ENCODE data around the gene NRG3. TPM values are rescaled to one million over a fixed set of nuclear protein-coding genes. Genes with fewer than 3 reads are reported as not detected.

NRG3 gene
- total and polyA plus RNA-seq, 11 donors: 0.11 to 0.41 (median 0.27) TPM; not detected in 7

DNA sequence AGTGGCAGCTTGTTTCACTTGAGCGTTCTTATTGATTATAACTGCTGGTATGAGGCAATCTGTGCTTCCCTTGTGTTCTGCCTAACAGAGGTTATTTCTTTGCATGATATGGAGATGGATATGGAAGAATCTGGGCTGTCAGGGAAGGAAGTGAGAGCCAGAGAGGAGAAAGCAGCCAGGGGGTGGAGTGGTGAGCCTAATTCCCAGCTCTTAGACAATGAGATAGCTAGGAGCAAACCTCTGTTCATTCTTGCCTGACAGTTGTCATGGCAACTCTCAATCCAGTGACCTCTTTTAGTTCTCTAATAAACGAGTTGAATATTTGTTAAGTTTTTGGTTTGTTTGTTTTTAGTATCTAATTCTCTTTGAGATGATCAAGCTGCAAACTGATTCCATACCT lies 214.3 kb downstream of the NRG3 start:
- ATAC-seq (no peak), DNase-seq (no peak)
- WGBS, 4 donors: 24 to 29% (median 28%) methylated on average over 2 of the region's 2 CpGs
- no peak overlapping the region for H3K27ac ChIP-seq
- no peaks in the 10 kb centered on the region for H3K27me3 ChIP-seq
- no peaks in the 10 kb centered on the region for H3K4me1 ChIP-seq
- no peaks in the 10 kb centered on the region for H3K9me3 ChIP-seq
- H3K4me3 ChIP-seq: no peak overlapping the region
- no peaks in the 10 kb centered on the region for H3K36me3 ChIP-seq
- no peak for TF ChIP-seq POLR2A (IDR thresholded peaks at IDR 0.05)
- TF ChIP-seq, protein P1, sequence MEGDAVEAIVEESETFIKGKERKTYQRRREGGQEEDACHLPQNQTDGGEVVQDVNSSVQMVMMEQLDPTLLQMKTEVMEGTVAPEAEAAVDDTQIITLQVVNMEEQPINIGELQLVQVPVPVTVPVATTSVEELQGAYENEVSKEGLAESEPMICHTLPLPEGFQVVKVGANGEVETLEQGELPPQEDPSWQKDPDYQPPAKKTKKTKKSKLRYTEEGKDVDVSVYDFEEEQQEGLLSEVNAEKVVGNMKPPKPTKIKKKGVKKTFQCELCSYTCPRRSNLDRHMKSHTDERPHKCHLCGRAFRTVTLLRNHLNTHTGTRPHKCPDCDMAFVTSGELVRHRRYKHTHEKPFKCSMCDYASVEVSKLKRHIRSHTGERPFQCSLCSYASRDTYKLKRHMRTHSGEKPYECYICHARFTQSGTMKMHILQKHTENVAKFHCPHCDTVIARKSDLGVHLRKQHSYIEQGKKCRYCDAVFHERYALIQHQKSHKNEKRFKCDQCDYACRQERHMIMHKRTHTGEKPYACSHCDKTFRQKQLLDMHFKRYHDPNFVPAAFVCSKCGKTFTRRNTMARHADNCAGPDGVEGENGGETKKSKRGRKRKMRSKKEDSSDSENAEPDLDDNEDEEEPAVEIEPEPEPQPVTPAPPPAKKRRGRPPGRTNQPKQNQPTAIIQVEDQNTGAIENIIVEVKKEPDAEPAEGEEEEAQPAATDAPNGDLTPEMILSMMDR (IDR thresholded peaks at IDR 0.05): no peak
- intact Hi-C loops (cut with DNase I): no loop called here

GRCh38 chr10:82091413-82091812 lies 216.4 kb downstream of the NRG3 start:
- TF ChIP-seq, protein P1 (IDR thresholded peaks at IDR 0.05): no peak
- no peak for TF ChIP-seq POLR2A (IDR thresholded peaks at IDR 0.05)
- no peak overlapping the region for H3K4me3 ChIP-seq
- DNase-seq: no peak
- H3K27ac ChIP-seq: no peak overlapping the region
- no peaks in the 10 kb centered on the region for H3K9me3 ChIP-seq
- H3K27me3 ChIP-seq: no peaks in the 10 kb centered on the region
- no peaks in the 10 kb centered on the region for H3K36me3 ChIP-seq
- H3K4me1 ChIP-seq: no peaks in the 10 kb centered on the region
- intact Hi-C loops (cut with DNase I): no loop called here
- no peak for ATAC-seq
- 72 to 81% (median 76%) methylated on average over 4 of the region's 4 CpGs for WGBS, 4 donors

GRCh38 chr10:82092111-82092510 lies 217.1 kb downstream of the NRG3 start:
- no peaks in the 10 kb centered on the region for H3K36me3 ChIP-seq
- DNase-seq (no peak), ATAC-seq (no peak)
- no peak for TF ChIP-seq POLR2A (IDR thresholded peaks at IDR 0.05)
- TF ChIP-seq, protein P1 (IDR thresholded peaks at IDR 0.05): no peak
- no peaks in the 10 kb centered on the region for H3K9me3 ChIP-seq
- H3K27ac ChIP-seq: no peak overlapping the region
- H3K4me1 ChIP-seq: no peaks in the 10 kb centered on the region
- 42 to 56% (median 44%) methylated on average over 2 of the region's 2 CpGs for WGBS, 4 donors
- intact Hi-C loops (cut with DNase I): no loop called here
- no peaks in the 10 kb centered on the region for H3K27me3 ChIP-seq
- no peak overlapping the region for H3K4me3 ChIP-seq

- TF ChIP-seq POLR2A (IDR thresholded peaks at IDR 0.05): no peak
- TF ChIP-seq, protein P1 (IDR thresholded peaks at IDR 0.05): no peak
- DNase-seq: no peak
- WGBS, 4 donors: 74 to 84% (median 81%) methylated on average over 2 of the region's 2 CpGs
- no peaks in the 10 kb centered on the region for H3K9me3 ChIP-seq
- no peak for ATAC-seq
- intact Hi-C loops (cut with DNase I): no loop called here
- H3K4me1 ChIP-seq: no peaks in the 10 kb centered on the region
- no peaks in the 10 kb centered on the region for H3K27me3 ChIP-seq
- H3K4me3 ChIP-seq: no peak overlapping the region
- no peaks in the 10 kb centered on the region for H3K36me3 ChIP-seq
- no peak overlapping the region for H3K27ac ChIP-seq
These were observed 249.7 kb downstream of the NRG3 start for GRCh38 chr10:82124713-82125112.
